Skeletal muscle tissue (tissue), 4 donors: ENCODE measurements around the gene FOLR1. TPM values are rescaled to one million over a fixed set of nuclear protein-coding genes. Genes with fewer than 3 reads are reported as not detected.
"Not testable (repeated sequence)": the region's sequence is repeated elsewhere in the genome, so short reads cannot be mapped to it uniquely, and the experiment has no call there.

ENCODE experiments used
- H3K27ac ChIP-seq: one replicate; pipeline ENCODE4 v1.7.0; 2013; ENCODE audit warnings: mild to moderate bottlenecking, low read depth, low read length, inconsistent platforms
- H3K27me3 ChIP-seq, 3 donors: one replicate each; pipeline ENCODE4 v1.7.0; 2013; ENCODE audit warnings: low read length in 3 of 3; ENCODE audit not compliant: control insufficient read depth in 3 of 3, insufficient read depth in 3 of 3
- H3K36me3 ChIP-seq, 3 donors: one replicate each; pipeline ENCODE4 v1.7.0; 2013; ENCODE audit warnings: low read length in 3 of 3; ENCODE audit not compliant: control insufficient read depth in 3 of 3, insufficient read depth in 3 of 3
- H3K4me1 ChIP-seq, 3 donors: one replicate each; pipeline ENCODE4 v1.7.0; 2013; ENCODE audit warnings: low read length in 3 of 3, mild to moderate bottlenecking in 3 of 3; ENCODE audit not compliant: control insufficient read depth in 3 of 3, insufficient read depth in 3 of 3
- H3K4me3 ChIP-seq, 3 donors: one replicate each; pipeline ENCODE4 v1.7.0; 2013; ENCODE audit warnings: low read length in 3 of 3
- H3K9ac ChIP-seq, 3 donors: one replicate each; pipeline ENCODE4 v1.7.0; 2013; ENCODE audit warnings: low read length in 3 of 3, mild to moderate bottlenecking in 3 of 3, moderate library complexity in 2 of 3, low read depth in 1 of 3
- H3K9me3 ChIP-seq, 3 donors: one replicate each; pipeline ENCODE4 v1.7.0; 2013; ENCODE audit warnings: low read length in 3 of 3; ENCODE audit not compliant: control insufficient read depth in 3 of 3
- total RNA-seq: library from RNA; depleted of rRNA; stranded (reverse); fragments of >200 nt; gene quantifications from one replicate; pipeline ENCODE4 v1.2.3, GENCODE V29; 2014
- donor health status: Osteomylitis.

Gene FOLR1
- total RNA-seq, 1 donor from 2014 or later = 1.0 TPM

DNA sequence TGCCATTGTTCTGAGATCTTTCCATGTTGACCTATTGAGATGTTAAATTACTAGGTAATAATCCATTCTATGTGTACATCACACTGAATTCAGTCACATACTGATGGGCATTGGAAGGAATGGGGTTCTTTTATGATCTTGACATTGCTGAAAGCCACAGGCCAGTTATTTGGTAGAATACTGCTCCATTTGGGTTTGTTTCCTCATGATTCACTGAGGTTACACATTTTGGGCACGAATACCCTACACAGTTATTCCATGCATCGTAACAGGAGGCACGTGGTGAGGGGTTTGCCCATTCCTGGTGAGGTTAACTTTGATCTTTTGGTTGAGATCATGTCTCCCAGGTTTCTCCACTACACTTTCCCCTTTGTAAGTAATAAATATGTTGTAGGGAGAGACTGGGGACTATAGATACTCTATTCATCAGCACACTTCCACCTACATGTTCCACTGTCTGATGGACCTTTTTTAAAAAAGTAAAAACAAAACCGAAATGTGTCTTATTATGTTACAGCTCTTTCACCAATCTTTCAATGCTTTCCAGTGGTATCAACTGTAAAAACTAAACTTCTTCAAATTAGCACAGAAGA, 12.0 kb upstream of the FOLR1 start:
- H3K27ac ChIP-seq = no peak overlapping the region
- peaks cover 0 to 10% (median 0%) of the 10 kb centered on the region in 3 donors for H3K4me1 ChIP-seq
- H3K9ac ChIP-seq = no peak overlapping the region
- no peak overlapping the region for H3K4me3 ChIP-seq
- H3K9me3 ChIP-seq = no peaks in the 10 kb centered on the region
- H3K36me3 ChIP-seq = no peaks in the 10 kb centered on the region
- H3K27me3 ChIP-seq = peaks cover 0 to 2% (median 0%) of the 10 kb centered on the region in 3 donors

- not testable (repeated sequence) for H3K9ac ChIP-seq, H3K27me3 ChIP-seq, H3K4me1 ChIP-seq, H3K36me3 ChIP-seq, H3K9me3 ChIP-seq, H3K4me3 ChIP-seq, H3K27ac ChIP-seq
Observed at GRCh38 chr11:72180892-72181552, 10.9 kb upstream of the FOLR1 start.

GRCh38 chr11:72181553-72181958, 10.4 kb upstream of the FOLR1 start:
- not testable (repeated sequence) for H3K9me3 ChIP-seq, H3K9ac ChIP-seq, H3K27me3 ChIP-seq, H3K4me3 ChIP-seq, H3K36me3 ChIP-seq, H3K4me1 ChIP-seq, H3K27ac ChIP-seq

- H3K4me3 ChIP-seq = no peak overlapping the region
- H3K4me1 ChIP-seq = peaks cover 0 to 2% (median 2%) of the 10 kb centered on the region in 3 donors
- no peaks in the 10 kb centered on the region for H3K36me3 ChIP-seq
- H3K27me3 ChIP-seq = no peaks in the 10 kb centered on the region
- no peak overlapping the region for H3K9ac ChIP-seq
- H3K9me3 ChIP-seq = no peaks in the 10 kb centered on the region
- H3K27ac ChIP-seq = no peak overlapping the region
Observed at GRCh38 chr11:72188267-72188666, 3.7 kb upstream of the FOLR1 start.

DNA sequence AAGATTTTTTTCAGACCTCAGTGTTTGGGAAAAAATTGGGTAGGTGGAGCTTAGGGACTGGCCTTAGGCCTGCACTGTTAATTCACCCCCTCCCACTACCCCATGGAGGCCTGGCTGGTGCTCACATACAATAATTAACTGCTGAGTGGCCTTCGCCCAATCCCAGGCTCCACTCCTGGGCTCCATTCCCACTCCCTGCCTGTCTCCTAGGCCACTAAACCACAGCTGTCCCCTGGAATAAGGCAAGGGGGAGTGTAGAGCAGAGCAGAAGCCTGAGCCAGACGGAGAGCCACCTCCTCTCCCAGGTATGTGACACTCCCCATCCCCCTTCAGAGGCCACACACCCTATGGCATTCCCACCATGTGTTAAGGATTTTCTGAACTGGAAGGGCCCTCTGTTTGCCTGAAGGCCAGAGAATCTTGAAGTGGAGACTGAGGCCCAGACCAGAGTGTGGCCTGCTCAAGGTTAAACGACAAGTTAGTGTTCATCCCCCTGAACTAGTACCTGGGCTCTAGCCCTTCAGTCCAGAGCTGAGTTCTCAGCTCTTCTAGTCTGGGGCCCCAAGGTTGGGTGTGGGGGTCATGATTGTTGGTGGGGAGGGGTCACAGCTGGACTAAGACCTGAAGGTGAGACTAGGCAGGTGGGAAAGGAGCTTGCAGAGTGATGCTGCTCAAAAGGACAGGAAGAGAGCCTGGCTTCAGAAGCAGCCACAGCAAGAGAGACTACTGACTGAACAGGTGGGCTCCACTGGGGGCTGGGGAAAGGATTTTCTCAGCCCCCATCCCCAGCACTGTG, 2.3 kb upstream of the FOLR1 start:
- Histone ChIP-seq H3K36me3 (no peaks in the 10 kb centered on the region), H3K27ac (no peak overlapping the region), H3K27me3 (no peaks in the 10 kb centered on the region), H3K4me1 (peaks cover 0 to 2% (median 0%) of the 10 kb centered on the region in 3 donors), H3K9me3 (no peaks in the 10 kb centered on the region), H3K9ac (no peak overlapping the region), H3K4me3 (no peak overlapping the region)

DNA sequence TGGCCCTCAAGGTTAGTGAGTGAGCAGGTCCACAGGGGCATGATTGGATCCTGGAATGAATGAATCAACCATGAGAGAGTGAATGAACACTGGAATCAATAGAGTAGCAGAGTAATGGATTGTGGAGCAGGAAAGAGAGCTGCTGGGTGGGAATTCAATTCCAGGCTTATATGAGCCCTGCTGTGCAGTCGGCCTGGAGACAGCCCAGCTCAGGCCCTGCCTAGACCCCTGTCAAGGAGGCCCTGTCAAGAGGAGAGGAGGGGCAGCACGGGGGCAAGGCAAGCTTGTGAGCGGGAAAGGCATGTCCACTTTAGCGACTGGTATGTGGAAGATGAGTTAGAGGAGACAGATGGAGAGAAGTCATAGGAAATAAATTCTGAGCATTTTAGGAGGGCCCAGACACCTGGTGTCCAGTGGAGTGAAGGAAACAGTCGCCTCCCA, 1.3 kb upstream of the FOLR1 start:
- Histone ChIP-seq H3K27ac (no peak overlapping the region), H3K4me3 (no peak overlapping the region), H3K9ac (no peak overlapping the region)

DNA sequence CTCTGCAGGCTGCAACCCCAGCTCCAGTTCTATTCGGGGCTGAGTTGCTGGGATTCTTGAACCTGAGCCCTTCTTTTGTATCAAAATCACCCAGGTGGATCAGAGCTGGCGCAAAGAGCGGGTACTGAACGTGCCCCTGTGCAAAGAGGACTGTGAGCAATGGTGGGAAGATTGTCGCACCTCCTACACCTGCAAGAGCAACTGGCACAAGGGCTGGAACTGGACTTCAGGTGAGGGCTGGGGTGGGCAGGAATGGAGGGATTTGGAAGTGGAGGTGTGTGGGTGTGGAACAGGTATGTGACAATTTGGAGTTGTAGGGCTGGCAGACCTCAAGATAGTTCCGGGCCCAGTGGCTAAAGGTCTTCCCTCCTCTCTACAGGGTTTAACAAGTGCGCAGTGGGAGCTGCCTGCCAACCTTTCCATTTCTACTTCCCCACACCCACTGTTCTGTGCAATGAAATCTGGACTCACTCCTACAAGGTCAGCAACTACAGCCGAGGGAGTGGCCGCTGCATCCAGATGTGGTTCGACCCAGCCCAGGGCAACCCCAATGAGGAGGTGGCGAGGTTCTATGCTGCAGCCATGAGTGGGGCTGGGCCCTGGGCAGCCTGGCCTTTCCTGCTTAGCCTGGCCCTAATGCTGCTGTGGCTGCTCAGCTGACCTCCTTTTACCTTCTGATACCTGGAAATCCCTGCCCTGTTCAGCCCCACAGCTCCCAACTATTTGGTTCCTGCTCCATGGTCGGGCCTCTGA, 3.8 kb downstream of the FOLR1 start:
- Histone ChIP-seq H3K27ac (no peak overlapping the region), H3K27me3 (no peaks in the 10 kb centered on the region), H3K36me3 (no peaks in the 10 kb centered on the region), H3K9me3 (no peaks in the 10 kb centered on the region), H3K4me3 (no peak overlapping the region), H3K4me1 (no peaks in the 10 kb centered on the region), H3K9ac (no peak overlapping the region)

More for the DNA sequence above, 1.3 kb upstream of the FOLR1 start:
- Histone ChIP-seq H3K9me3 (no peaks in the 10 kb centered on the region), H3K36me3 (no peaks in the 10 kb centered on the region), H3K27me3 (no peaks in the 10 kb centered on the region), H3K4me1 (peaks cover 0 to 2% (median 0%) of the 10 kb centered on the region in 3 donors)

GRCh38 chr11:72201445-72201844, 9.5 kb downstream of the FOLR1 start:
- not testable (repeated sequence) for H3K27me3 ChIP-seq, H3K9ac ChIP-seq, H3K27ac ChIP-seq, H3K36me3 ChIP-seq, H3K4me3 ChIP-seq, H3K4me1 ChIP-seq, H3K9me3 ChIP-seq

GRCh38 chr11:72202571-72202970, 10.6 kb downstream of the FOLR1 start:
- Histone ChIP-seq H3K9me3 (no peaks in the 10 kb centered on the region), H3K27me3 (no peaks in the 10 kb centered on the region), H3K36me3 (no peaks in the 10 kb centered on the region), H3K4me1 (no peaks in the 10 kb centered on the region), H3K4me3 (no peak overlapping the region), H3K9ac (no peak overlapping the region), H3K27ac (no peak overlapping the region)
